IPS DF 6.9 (cell line): ENCODE results near the gene PARD3.
A peak's percentile ranks its signal among the peaks of the same experiment; 100 is the strongest.

Experiments
- DNase-seq: peaks from one replicate; pipeline ENCODE4 v3.0.0-alpha.2; 2013; ENCODE audit warnings: low read depth, low spot score
- H3K27ac ChIP-seq: one replicate; pipeline ENCODE4 v1.5.1; 2013; ENCODE audit warnings: low read length, control low read depth
- H3K27me3 ChIP-seq: 2 replicates; pipeline ENCODE4 v1.6.1; 2013; ENCODE audit warnings: mild to moderate bottlenecking, low read length; ENCODE audit not compliant: control insufficient read depth, insufficient read depth
- H3K36me3 ChIP-seq: 2 replicates; pipeline ENCODE4 v1.6.1; 2013; ENCODE audit warnings: low read length; ENCODE audit not compliant: control insufficient read depth, insufficient read depth
- H3K4me1 ChIP-seq: 2 replicates; pipeline ENCODE4 v1.6.1; 2013; ENCODE audit warnings: low read length; ENCODE audit not compliant: control insufficient read depth, insufficient read depth
- H3K4me3 ChIP-seq: 2 replicates; pipeline ENCODE4 v1.5.1; 2013; ENCODE audit warnings: mild to moderate bottlenecking, low read length
- H3K9me3 ChIP-seq: 2 replicates; pipeline ENCODE4 v1.6.1; 2013; ENCODE audit warnings: low read length, inconsistent platforms; ENCODE audit not compliant: control insufficient read depth, insufficient read depth
- WGBS: extraction: QIAGEN DNeasy Blood & Tissue Kit; methylation state at CpG from one replicate; pipeline ENCODE4 v1.1.7; 2013; ENCODE audit warnings: mixed read lengths, missing lambda C conversion rate; ENCODE audit not compliant: insufficient read length, insufficient coverage; 5-methylcytosine and 5-hydroxymethylcytosine counted together

The PARD3 gene

DNA sequence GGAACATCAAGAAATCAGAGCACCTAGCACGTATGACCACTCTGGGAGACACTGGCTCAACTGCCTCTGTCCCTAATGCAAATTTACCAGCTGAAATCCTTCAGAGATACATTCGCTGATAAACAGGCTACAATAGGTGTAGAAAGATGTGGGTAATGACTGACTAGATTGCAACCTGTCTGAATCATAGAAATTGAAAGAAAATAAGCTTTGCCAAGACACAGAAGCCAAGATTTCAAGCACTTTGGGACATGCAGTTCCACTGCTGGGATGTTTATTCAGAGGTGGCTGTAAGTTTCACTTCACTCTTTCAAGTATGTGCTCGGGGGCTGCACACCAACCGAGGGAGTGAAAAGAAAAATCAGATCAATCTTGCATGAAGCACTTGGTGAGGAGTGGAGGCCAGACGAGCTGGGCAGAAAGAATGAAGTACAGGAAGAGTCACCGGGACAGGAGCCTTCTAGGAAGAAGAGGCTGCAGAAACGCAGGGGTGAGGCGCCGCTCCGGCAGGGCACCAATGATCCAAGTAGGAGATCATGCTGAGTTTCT is 276.7 kb downstream of the PARD3 start:
- DNase-seq: no peak
- WGBS: no CpG with 5 or more reads among the region's 10 CpGs
- Histone ChIP-seq H3K9me3 (no peaks in the 10 kb centered on the region; the same call in 1 of the 2 replicates), H3K27me3 (no peaks in the 10 kb centered on the region), H3K27ac (no peak overlapping the region), H3K4me1 (peaks cover 2% of the 10 kb centered on the region; the same call in 1 of the 2 replicates), H3K36me3 (no peaks in the 10 kb centered on the region), H3K4me3 (no peak overlapping the region)

DNA sequence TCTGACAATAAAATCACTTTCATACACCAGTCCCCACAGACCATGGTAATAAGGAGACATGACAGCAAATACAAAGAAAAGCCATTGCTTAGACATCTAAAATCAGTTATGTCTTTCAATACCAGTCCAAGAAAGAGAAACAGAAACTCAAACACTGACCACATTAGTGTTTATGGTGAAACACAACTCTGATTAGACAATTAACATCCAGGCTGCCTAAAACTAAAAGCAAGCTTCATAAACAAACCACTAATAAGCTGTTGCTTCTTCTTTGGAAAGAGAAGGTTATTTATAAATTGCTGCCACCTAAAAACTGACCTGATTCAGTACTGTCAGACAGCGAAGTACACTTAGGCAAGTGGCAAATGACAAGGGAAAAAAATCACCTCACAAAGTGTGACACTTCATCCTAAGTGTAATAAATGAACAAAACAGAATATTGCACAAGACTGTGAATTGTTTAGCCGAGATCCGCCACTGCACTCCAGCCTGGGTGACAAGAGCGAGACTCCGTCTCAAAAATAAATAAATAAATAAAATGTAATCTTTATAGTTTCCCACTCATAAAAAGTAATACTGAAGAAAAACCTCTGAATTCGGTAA is 277.4 kb downstream of the PARD3 start:
- no peaks in the 10 kb centered on the region for H3K27me3 ChIP-seq
- WGBS: no CpG with 5 or more reads among the region's 6 CpGs
- no peak overlapping the region for H3K4me3 ChIP-seq
- H3K9me3 ChIP-seq: no peaks in the 10 kb centered on the region; the same call in 1 of the 2 replicates
- no peak for DNase-seq
- H3K27ac ChIP-seq: no peak overlapping the region
- no peaks in the 10 kb centered on the region for H3K36me3 ChIP-seq
- peaks cover 2% of the 10 kb centered on the region; the same call in 1 of the 2 replicates for H3K4me1 ChIP-seq

DNA sequence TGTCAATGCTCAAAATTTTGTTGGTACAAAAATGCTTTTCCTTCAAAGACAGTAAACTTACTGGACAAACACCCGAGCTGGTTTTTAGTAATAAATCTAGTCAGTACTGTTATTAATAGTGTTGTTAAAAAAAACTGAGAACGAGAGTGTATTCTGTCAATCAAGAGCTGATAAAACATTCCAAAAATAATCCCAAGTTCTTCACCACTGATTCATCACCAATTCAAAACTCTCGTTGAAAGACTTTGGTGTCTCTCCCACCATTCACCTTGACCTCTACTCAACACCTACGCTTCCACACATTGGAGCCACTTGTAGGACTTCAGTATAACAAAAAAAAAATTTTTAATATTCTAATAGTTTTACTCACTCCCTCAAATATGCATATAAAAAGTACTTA is 279.2 kb downstream of the PARD3 start:
- H3K4me3 ChIP-seq: no peak overlapping the region
- no peaks in the 10 kb centered on the region for H3K27me3 ChIP-seq
- no peak for DNase-seq
- no peak overlapping the region for H3K27ac ChIP-seq
- H3K36me3 ChIP-seq: no peaks in the 10 kb centered on the region
- no peaks in the 10 kb centered on the region; the same call in 1 of the 2 replicates for H3K9me3 ChIP-seq
- WGBS: no CpG with 5 or more reads among the region's 4 CpGs
- peaks cover 2% of the 10 kb centered on the region; the same call in 1 of the 2 replicates for H3K4me1 ChIP-seq

DNA sequence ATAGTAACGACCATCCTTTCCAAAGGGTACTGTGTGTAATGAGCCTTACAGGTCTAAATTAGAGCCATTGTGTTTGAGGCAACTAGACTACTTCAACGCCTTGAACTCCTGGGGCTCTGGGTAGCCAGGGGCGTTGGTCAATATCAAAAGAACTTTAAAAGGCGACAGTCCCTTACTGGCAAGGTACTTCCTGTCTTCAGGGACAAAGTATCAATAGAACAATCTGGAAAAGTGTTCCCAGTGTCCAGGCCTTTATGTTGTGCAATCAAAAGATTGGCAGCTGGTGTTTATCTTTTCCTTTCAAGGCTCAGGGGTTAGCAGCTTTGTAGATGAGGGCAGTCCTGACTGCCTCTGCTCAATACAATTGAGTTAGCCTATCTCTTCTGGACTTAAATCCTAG is 284.3 kb downstream of the PARD3 start:
- DNase-seq: no peak
- Histone ChIP-seq H3K9me3 (no peaks in the 10 kb centered on the region), H3K27me3 (no peaks in the 10 kb centered on the region), H3K27ac (no peak overlapping the region), H3K4me1 (peaks cover 6% of the 10 kb centered on the region; the same call in 1 of the 2 replicates), H3K36me3 (no peaks in the 10 kb centered on the region), H3K4me3 (no peak overlapping the region)
- no CpG with 5 or more reads among the region's 4 CpGs for WGBS

DNA sequence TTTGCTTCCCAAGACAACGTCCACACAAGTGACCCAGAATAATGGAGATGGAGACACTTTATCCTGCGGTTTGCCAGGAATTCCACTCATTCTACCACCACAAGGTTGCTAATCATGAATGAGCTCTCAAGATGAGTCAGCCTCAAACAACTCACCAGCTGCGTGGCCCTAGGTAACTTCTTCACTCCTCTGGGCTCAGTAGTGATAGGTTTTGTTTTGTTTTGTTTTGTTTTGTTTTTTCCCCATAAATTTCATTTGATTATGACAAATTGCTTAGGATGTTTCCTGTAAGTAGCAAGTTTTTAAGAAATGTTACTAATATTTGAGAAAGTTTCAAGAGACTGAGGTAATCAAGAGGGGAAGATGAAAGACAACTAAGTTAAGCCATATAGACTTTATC is 286.8 kb downstream of the PARD3 start:
- H3K9me3 ChIP-seq: no peaks in the 10 kb centered on the region
- no peaks in the 10 kb centered on the region for H3K27me3 ChIP-seq
- no peak overlapping the region for H3K4me3 ChIP-seq
- H3K36me3 ChIP-seq: no peaks in the 10 kb centered on the region
- peak; percentile 55 for DNase-seq
- WGBS: no CpG with 5 or more reads among the region's 3 CpGs
- no peak overlapping the region for H3K27ac ChIP-seq
- peaks cover 6% of the 10 kb centered on the region; the same call in 1 of the 2 replicates for H3K4me1 ChIP-seq

DNA sequence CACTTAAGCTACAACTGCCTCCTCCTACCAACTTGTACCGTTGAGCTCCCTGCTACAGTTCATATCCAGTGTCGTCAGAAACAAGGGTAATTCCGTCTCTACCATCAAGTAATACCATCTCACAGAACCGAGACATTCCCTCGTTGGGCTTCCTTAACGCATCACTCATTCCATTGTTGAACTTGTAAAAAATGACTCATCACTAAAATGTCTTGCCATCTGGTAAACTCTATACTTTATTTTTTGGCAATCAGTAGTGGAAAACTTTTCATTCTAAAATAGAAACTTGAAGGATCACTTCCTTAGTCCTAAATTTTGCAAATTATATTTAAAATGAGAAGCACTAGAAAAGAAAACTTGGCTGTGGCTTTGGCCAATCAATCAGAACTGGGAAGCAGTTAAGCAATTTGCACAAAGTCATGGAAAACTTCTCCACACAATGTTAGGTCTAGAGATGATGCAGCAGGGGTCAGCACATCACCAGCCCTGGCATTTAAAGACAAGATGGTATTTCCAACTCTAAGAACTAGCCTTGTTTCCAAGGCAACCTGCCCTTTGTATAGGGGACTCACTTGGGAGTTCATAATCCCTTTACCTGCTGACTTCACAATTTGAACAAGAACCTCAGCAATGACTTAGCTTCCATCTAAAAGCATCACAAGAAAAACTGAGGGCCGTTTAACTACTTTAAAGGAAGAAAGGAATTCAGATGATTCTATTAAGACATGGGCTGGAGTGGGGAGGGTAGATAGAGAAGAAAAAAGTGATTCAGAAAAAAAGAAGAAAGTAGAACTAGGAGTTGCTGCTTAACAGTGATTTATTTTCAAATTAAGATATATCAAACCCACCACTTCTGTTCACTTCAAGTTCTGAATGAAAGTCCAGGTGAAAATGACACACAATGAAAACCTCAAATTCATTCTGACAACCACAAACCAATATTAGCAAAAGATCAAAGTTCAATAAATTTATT is 288.1 kb downstream of the PARD3 start:
- Histone ChIP-seq H3K4me1 (peaks cover 6% of the 10 kb centered on the region; the same call in 1 of the 2 replicates), H3K36me3 (no peaks in the 10 kb centered on the region), H3K4me3 (no peak overlapping the region), H3K27me3 (no peaks in the 10 kb centered on the region), H3K27ac (no peak overlapping the region), H3K9me3 (no peaks in the 10 kb centered on the region)
- DNase-seq: peak; percentile 70
- no CpG with 5 or more reads among the region's 7 CpGs for WGBS

DNA sequence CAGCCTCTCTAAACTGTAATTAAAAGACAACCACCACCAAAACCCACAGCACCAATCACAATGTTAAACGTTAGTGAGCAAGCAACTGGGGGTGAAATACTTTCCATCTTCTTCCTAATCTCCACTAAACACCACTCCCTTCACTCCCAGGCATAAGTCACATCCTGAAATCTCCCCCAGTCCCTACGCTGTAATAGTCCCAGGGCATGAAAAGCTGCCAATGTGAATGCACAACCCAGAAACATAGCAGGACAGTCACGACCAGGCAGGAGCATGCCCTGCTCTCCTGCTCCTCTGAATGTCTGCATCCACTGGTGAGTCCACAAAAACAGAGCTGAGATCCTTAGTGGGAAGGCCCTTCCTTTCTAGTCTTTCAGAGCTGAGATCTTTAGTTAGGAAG is 288.9 kb downstream of the PARD3 start:
- DNase-seq: no peak
- Histone ChIP-seq H3K36me3 (no peaks in the 10 kb centered on the region), H3K9me3 (no peaks in the 10 kb centered on the region), H3K4me3 (no peak overlapping the region), H3K27ac (no peak overlapping the region), H3K27me3 (no peaks in the 10 kb centered on the region), H3K4me1 (peaks cover 6% of the 10 kb centered on the region; the same call in 1 of the 2 replicates)
- WGBS: no CpG with 5 or more reads among the region's 3 CpGs

DNA sequence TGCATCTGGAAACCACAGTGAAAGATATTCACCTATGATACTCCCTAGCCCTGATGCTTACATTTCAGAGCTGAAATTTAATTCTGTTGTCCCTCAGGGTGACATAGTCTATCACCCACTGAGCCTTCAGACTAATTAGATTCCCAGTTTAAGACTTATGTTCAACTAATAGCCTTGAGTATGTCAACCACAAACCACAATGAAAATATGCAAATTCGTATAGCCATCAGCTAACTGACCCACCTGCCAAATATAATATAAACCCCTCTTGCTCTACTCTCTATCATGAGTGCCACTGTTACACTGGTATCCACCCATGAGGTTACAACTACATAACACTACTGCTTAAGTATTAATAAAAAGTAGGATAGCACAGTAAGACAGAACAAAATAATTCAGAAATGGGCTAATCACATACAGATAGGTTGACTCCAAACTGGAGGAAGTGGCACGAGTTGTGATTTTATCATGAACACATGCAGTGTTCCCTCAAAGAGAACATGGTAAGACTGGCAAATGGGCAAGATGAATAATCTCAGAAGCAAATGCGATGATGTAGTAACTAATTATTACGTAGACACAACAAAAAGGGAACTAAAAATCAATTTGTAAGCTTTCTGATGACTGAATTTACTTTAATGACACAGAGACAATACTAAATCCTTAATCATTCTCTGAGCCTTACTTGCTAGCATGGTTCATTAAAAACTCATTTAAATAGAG is 290.6 kb downstream of the PARD3 start:
- no peak overlapping the region for H3K27ac ChIP-seq

DNA sequence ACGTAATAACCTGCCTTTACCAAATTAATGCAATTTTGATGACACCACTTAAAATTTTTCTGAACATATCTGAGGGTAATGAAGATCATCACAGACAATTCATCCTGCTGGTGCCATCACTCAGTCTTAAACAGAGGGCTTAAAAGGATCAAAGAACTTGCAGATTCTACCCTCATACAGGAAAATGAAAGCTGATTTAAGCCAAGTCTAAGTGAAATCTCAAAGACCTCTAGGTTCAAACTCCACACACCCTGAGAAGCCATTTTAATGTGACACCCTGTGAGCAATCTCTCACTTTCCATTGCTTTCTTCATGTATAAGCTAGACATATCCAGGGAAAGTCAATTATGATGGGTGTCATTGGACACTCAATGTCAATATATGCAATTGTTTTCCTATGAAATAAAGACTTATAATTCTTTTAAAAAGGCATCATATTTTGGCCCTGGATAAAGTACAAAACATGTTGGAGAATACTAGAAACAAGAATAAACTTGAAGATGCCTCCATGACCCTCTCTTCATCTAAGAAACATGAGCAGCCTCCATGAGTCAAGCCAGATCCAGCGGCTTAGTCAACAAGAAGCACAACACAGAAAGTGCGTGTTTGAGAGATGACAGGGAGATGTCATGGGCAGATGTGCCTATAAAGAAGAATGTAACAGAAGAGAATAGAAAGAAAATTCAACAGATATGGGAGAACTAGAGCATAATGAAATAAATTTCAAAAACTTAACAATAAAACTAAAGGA is 291.9 kb downstream of the PARD3 start:
- H3K36me3 ChIP-seq: no peaks in the 10 kb centered on the region
- H3K4me3 ChIP-seq: no peak overlapping the region
- H3K9me3 ChIP-seq: no peaks in the 10 kb centered on the region
- DNase-seq: no peak
- no peak overlapping the region for H3K27ac ChIP-seq
- peaks cover 2% of the 10 kb centered on the region; the same call in 1 of the 2 replicates for H3K4me1 ChIP-seq
- no CpG with 5 or more reads among the region's 3 CpGs for WGBS
- H3K27me3 ChIP-seq: no peaks in the 10 kb centered on the region

More for the DNA sequence above, 290.6 kb downstream of the PARD3 start:
- no CpG with 5 or more reads among the region's 4 CpGs for WGBS
- Histone ChIP-seq H3K36me3 (no peaks in the 10 kb centered on the region), H3K4me3 (no peak overlapping the region), H3K27me3 (no peaks in the 10 kb centered on the region), H3K9me3 (no peaks in the 10 kb centered on the region), H3K4me1 (peaks cover 6% of the 10 kb centered on the region; the same call in 1 of the 2 replicates)
- no peak for DNase-seq
